Measurements from ENCODE around the gene TFAP2E.

TFAP2E gene

DNA sequence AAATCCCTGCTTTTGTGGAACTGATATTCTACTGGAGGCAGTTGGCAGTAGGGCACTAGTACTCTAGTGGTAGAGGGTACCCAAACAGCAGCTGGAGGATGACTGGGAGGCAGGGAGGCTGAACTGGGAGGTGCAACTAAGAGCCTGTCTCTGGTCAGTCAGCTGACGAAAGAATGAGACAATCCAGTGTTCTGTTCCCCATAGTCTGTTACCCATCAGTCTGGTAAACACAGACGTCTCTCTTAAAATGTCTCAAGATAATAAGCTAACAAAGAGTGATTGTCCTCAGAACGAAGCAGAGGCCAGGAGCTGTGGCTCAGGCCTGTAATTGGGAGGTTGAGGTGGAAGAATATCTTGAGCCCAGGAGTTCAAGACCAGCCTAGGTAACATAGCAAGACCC lies 30.4 kb downstream of the TFAP2E start:
- Histone ChIP-seq H3K4me3 (ENCODE audit: low read depth, low read length) (no peak overlapping the region), H3K9me3 (ENCODE audit: severe bottlenecking) (no peaks in the 10 kb centered on the region), H3K27ac (no peak overlapping the region), H3K36me3 (peaks cover 72% of the 10 kb centered on the region), H3K27me3 (ENCODE audit: insufficient read depth, low read depth, severe bottlenecking) (no peaks in the 10 kb centered on the region)
- no peak for DNase-seq
- TF ChIP-seq, protein P1, sequence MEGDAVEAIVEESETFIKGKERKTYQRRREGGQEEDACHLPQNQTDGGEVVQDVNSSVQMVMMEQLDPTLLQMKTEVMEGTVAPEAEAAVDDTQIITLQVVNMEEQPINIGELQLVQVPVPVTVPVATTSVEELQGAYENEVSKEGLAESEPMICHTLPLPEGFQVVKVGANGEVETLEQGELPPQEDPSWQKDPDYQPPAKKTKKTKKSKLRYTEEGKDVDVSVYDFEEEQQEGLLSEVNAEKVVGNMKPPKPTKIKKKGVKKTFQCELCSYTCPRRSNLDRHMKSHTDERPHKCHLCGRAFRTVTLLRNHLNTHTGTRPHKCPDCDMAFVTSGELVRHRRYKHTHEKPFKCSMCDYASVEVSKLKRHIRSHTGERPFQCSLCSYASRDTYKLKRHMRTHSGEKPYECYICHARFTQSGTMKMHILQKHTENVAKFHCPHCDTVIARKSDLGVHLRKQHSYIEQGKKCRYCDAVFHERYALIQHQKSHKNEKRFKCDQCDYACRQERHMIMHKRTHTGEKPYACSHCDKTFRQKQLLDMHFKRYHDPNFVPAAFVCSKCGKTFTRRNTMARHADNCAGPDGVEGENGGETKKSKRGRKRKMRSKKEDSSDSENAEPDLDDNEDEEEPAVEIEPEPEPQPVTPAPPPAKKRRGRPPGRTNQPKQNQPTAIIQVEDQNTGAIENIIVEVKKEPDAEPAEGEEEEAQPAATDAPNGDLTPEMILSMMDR (IDR thresholded peaks at IDR 0.05; ENCODE audit: low read depth, low read length), result no peak

DNA sequence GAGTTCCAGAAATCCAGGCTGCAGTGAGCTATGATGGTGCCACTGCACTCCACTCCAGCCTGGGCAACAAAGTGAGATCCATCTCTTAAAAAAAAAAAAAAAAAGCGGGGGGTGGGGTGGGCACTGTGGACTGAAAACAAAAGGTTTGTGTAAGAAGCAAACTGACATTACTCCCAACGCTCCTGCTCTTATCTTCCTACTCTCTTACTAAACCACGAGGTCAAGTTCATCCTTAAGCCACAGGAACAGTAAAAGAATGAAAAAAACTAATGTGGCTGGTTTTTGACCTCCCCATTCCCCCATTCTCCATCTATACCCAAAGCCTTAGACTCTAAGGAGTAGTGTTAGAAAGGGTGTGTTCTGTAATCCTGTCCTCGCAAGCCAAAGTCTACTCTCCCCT lies 30.8 kb downstream of the TFAP2E start:
- H3K36me3 ChIP-seq, result peaks cover 77% of the 10 kb centered on the region
- H3K27ac ChIP-seq, result no peak overlapping the region
- H3K9me3 ChIP-seq (ENCODE audit: severe bottlenecking), result no peaks in the 10 kb centered on the region
- DNase-seq, result no peak
- H3K27me3 ChIP-seq (ENCODE audit: insufficient read depth, low read depth, severe bottlenecking), result no peaks in the 10 kb centered on the region
- no peak overlapping the region for H3K4me3 ChIP-seq (ENCODE audit: low read depth, low read length)
- TF ChIP-seq, protein P1 (IDR thresholded peaks at IDR 0.05; ENCODE audit: low read depth, low read length), result no peak

DNA sequence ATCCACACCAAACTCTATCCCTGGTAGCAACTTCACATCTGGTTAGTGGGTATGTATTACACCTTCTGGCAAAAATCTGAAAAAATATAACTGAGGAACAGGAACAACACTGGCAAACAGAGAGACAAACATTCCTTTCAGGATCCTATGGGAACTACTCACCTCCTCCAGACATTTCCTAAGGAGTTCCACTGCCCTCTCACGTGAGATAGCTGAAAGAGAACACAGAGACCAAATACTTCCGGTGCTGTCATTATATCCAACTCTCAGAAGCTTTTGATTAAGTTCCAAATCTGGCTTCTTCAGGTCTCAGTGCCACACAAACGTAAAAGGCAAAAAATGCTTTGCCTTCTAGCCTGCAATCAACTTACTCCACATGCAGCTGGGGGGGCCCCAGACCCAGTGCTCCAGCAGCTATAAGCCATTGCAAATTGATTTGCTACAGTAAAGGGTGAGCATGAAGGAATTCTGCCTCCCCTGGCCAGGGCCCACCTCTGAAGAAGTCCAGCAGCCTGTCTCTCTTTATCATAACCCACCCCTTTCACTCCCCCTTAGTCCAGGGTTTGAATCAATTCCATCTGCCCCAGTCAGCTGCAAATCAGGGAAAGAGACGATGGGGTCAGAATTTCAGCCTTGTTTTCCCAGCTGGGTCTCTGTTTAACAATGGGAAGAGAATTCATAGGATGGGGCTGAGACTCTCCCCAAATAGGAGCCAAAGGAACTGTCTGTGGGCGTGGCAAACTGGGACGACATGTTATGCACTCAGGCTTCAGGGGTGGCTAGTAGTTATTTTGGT lies 32.2 kb downstream of the TFAP2E start:
- H3K27ac ChIP-seq, result no peak overlapping the region
- H3K27me3 ChIP-seq (ENCODE audit: insufficient read depth, low read depth, severe bottlenecking), result no peaks in the 10 kb centered on the region
- DNase-seq, result no peak
- peaks cover 79% of the 10 kb centered on the region for H3K36me3 ChIP-seq
- H3K4me3 ChIP-seq (ENCODE audit: low read depth, low read length), result no peak overlapping the region
- H3K9me3 ChIP-seq (ENCODE audit: severe bottlenecking), result no peaks in the 10 kb centered on the region
- TF ChIP-seq, protein P1 (IDR thresholded peaks at IDR 0.05; ENCODE audit: low read depth, low read length), result no peak

DNA sequence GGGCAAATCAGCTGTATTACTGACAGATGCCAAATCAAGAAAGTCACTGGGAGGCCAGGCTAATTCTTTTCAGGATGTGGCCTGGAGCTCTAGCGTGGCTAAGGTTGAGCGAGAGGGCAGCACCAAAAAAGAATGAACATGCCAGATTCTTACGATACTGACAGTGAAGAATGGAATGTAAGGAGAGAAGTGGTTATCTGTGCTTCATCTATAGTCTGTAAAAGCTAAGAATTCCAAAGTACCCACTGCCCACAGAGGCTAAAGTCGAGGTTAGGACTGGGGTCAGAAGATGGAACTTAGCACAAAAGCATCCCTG lies 32.7 kb downstream of the TFAP2E start:
- TF ChIP-seq, protein P1 (IDR thresholded peaks at IDR 0.05; ENCODE audit: low read depth, low read length), result no peak
- H3K4me3 ChIP-seq (ENCODE audit: low read depth, low read length), result no peak overlapping the region
- no peak for DNase-seq
- no peak overlapping the region for H3K27ac ChIP-seq
- peaks cover 83% of the 10 kb centered on the region for H3K36me3 ChIP-seq
- H3K9me3 ChIP-seq (ENCODE audit: severe bottlenecking), result no peaks in the 10 kb centered on the region
- H3K27me3 ChIP-seq (ENCODE audit: insufficient read depth, low read depth, severe bottlenecking), result no peaks in the 10 kb centered on the region

DNA sequence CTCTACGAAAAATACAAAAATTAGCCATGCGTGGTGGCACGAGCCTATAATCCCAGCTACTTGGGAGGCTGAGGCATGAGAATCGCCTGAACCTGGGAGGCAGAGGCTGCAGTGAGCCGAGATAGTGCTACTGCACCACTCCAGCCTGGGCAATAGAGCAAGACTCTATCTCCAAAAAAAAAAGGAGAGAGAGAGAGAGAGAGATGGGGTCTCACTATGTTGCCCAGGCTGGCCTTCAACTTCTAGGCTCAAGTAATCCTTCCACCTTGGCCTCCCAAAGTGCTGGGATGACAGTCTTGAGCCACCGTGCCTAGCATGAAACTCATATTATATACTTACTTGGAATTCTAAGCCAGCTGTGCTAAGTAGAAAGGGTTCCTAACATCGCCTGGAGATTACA lies 38.5 kb downstream of the TFAP2E start:
- Histone ChIP-seq H3K4me3 (ENCODE audit: low read depth, low read length) (no peak overlapping the region), H3K9me3 (ENCODE audit: severe bottlenecking) (no peaks in the 10 kb centered on the region), H3K27ac (no peak overlapping the region), H3K27me3 (ENCODE audit: insufficient read depth, low read depth, severe bottlenecking) (no peaks in the 10 kb centered on the region), H3K36me3 (peaks cover 42% of the 10 kb centered on the region)
- DNase-seq, result no peak
- TF ChIP-seq, protein P1 (IDR thresholded peaks at IDR 0.05; ENCODE audit: low read depth, low read length), result no peak

DNA sequence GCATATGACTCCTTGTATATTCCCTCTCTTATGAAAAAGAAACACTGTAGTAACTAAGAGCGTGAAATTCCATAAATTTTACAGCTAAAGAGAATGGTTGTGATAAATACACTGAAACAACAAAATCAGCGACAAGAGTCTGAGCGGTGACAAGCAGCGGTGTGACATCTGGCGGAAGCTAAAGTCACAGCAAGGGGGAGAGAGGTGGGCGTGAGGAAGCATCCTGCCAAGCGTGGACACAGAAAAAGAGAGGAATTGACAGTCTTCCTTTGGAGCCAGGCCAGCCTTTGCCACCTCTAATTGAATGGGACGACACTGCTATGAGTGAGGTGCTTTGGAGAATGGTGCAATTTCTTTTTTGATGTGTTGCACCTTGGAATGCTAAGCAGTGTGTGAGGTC lies 42.3 kb downstream of the TFAP2E start:
- Histone ChIP-seq H3K27me3 (ENCODE audit: insufficient read depth, low read depth, severe bottlenecking) (no peaks in the 10 kb centered on the region), H3K4me3 (ENCODE audit: low read depth, low read length) (no peak overlapping the region), H3K27ac (no peak overlapping the region), H3K36me3 (peaks cover 24% of the 10 kb centered on the region), H3K9me3 (ENCODE audit: severe bottlenecking) (no peaks in the 10 kb centered on the region)
- no peak for DNase-seq
- TF ChIP-seq, protein P1 (IDR thresholded peaks at IDR 0.05; ENCODE audit: low read depth, low read length), result no peak

Data from WERI-Rb-1 (cell line).